ENCODE data around the gene MKLN1.

- TF ChIP-seq CTCF (IDR thresholded peaks at IDR 0.05) (no peak), POLR2AphosphoS5 (IDR thresholded peaks at IDR 0.05; ENCODE audit: insufficient read depth in 1 of 2, low read depth in 1 of 2) (no peak)
Measured at GRCh38 chr7:131359136-131359776, 31.6 kb downstream of the MKLN1 start.
